Activated T-cell treated with anti-CD3 and anti-CD28 coated beads for 24 hours (primary cell): ENCODE results near the gene SOS1.

ENCODE experiments used
- DNase-seq: peaks from one replicate; pipeline ENCODE4 v3.0.0-alpha.2; 2020; ENCODE audit warnings: low read depth

The SOS1 gene

DNA sequence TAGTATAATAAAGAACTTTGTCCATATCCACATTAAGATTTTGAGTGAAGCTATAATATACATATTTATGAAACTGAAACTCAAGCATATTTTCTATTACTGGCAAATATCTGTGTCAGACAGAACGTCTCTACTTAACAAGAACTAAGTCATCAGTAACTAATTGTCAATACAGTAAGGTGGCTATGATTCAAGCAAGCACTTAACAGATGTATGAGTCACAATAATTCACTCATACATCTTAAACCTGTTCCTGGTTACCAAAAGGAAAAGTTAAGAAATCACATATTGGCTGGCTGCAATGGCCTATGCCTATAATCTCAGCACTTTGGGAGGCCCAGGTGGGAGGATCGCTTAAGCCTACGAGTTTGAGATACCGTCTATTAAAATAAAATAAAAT is 96.0 kb downstream of the SOS1 start:
- no peak for DNase-seq

GRCh38 chr2:39023649-39024048 is 97.2 kb downstream of the SOS1 start:
- DNase-seq = no peak

GRCh38 chr2:39022642-39023235 is 98.1 kb downstream of the SOS1 start:
- DNase-seq = no peak

DNA sequence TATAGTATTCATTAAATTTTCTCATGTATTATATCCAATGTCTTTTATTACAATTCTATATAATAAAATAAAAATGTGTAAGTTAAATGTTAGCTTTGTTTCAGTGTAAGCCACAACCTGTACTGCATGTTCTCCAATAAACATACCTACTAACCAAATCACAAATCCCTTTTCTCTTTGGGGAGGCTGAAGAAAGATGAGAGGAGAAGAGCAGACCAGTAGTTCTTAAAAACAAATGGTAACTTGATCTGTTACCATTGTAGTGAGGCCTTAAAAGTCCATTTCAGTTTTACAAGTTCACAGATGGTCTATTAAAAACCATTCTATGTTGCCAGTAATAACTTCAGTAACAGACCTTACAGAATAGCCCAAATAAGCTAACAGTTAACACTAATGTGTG is 100.5 kb downstream of the SOS1 start:
- DNase-seq = no peak

- DNase-seq = no peak
Observed at GRCh38 chr2:39018638-39019037, 102.2 kb downstream of the SOS1 start.

DNA sequence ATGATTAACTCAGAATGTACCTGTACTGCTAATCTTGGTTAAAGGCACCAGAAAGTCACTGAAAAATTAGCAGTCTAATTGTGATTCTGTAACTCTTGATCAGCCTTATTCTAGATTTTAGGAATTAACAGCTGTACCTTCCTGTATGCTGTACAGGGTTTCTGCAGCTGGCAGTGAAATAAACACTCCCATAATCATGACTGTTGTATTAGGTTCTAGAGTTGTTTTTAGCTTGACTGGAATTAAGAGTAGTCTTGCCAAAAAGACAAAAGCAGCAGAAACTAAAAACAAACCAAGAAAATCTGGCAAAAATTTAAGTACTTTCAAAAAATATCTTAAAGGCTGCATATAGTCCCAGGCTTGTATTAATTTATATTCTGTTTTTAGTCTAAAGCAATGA is 103.5 kb downstream of the SOS1 start:
- no peak for DNase-seq

DNA sequence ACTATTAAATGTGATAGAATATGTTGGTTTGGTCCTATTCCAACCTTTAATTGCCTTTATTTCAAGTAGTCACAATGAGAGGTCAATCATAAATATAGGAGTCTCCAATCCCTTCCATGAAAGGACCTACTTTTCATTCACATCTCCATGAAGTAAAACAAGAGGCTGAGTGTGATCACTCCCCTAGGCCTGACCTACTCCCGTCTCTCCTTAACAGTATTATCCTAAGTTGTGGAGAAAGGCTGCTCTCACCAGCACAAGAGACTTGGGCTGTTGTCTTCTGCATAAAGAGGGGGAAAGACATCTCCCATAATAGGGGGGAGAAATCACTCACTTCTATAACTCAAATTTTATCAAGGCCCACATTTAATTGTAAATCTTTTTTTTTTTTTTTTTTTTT is 105.4 kb downstream of the SOS1 start:
- DNase-seq = no peak

- no peak for DNase-seq
Observed at GRCh38 chr2:39013871-39014270, 107.0 kb downstream of the SOS1 start.

- DNase-seq = no peak
Observed at GRCh38 chr2:39008665-39009064, 112.2 kb downstream of the SOS1 start.

DNA sequence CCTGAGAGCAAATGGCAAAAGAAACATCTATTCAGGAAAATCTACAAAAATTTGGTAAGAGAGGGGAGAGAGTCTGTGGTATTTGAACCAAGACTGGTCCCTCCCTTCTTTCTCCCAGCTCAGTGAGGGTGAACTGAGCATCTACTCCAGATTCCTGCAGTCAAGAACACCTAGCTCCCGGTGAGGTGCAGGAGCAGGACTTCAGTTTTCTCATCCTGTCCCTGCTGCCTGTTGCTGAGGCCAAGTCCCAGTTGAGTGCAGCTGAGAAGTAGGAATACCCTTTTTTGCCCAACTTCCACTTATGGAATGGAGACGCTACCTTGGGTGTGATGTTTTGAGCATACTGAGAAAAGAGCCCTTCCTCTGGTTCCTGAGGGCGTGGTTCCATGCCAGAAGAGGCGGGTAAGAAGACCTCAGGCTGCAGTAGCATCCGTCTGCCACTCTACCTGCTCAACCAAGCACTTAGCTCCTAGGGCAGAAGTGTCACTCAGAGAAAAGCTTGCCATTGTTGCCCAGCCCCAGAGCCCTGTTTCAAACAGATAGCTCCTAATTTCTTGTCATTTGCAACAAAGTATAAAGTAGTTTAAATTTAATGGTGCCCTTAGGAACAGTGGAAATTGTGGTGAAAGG is 112.9 kb downstream of the SOS1 start:
- DNase-seq = no peak

DNA sequence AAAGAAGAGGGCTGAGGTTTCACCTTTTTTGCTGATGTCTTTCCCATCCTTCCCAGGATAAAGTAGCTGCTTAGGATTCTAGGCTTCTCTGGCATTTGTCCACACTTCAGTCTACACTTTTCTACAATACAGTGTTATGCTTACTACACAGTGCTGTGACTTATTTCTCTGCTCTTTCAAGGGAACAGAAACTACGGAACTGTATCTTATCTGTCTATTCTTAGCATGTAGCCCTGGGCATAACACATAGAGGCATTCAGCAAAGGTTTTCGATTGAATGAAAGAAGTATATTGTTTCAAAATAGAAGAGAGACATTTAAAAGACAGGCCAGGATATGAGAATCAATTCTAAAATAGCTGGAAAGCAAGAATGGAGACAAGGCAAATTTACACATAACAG is 120.3 kb downstream of the SOS1 start:
- DNase-seq = no peak

GRCh38 chr2:38997781-38998180 is 123.1 kb downstream of the SOS1 start:
- DNase-seq = no peak

GRCh38 chr2:38991899-38992298 is 129.0 kb downstream of the SOS1 start:
- DNase-seq = no peak

DNA sequence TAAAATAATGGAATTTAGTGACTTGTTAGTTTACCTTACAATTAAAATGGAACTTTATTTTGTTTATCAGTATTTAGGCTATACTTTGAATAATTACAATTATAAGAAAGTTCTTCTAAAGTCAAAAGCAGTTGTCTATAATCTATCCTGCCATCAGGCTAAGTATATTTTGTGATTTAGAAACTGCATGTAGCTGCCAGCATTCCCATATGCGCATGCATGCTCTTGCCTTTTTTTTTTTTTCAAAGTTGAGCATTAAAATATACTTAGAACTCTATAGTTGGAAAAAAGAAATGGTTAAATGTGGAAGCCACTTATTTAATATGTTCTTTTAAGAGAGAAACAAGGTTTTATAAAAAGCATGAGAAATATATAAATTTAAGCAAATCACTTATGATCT is 132.1 kb downstream of the SOS1 start:
- no peak for DNase-seq

DNA sequence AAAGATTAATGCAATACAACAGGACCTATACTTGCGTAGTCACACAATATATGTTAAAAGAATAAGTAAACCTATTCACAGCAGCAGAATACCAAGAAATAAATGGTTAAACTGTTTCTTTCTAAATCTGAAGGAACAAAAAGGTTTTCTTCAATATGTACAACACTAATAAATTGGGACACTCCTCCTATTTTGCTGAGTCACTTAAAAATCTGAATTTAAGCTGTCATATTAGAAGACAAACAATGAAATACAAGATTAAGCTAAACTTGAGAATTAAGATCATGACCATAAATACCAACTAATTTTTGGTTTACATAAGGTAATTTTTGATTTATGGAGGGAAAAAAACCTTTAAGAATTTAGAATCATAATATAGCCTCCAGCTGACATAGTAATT is 138.4 kb downstream of the SOS1 start:
- no peak for DNase-seq

- no peak for DNase-seq
Observed at GRCh38 chr2:38981670-38982357, 139.0 kb downstream of the SOS1 start.

- DNase-seq = no peak
Observed at GRCh38 chr2:38981003-38981669, 139.7 kb downstream of the SOS1 start.

- no peak for DNase-seq
Observed at GRCh38 chr2:38978908-38979307, 141.9 kb downstream of the SOS1 start.

GRCh38 chr2:38978296-38978903 is 142.5 kb downstream of the SOS1 start:
- DNase-seq = no peak

DNA sequence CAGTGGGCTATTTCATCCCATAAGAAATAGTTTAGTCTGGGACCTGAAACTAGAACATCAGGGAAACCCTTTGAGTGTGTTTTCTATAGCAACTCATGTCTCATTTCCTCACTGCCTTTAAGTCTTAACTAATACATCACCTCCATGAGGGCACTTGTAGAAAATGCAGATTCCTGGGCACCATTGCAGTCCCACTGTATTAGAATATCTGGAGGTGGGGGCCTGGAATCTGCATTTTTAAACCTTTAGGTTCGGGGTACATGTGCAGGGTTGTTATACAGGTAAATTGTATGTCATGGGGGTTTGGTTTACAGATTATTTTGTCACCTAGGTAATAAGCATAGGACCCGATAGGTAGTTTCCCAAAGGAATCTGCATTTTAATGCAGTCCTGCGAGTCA is 143.8 kb downstream of the SOS1 start:
- no peak for DNase-seq

- no peak for DNase-seq
Observed at GRCh38 chr2:38975042-38975441, 145.8 kb downstream of the SOS1 start.

DNA sequence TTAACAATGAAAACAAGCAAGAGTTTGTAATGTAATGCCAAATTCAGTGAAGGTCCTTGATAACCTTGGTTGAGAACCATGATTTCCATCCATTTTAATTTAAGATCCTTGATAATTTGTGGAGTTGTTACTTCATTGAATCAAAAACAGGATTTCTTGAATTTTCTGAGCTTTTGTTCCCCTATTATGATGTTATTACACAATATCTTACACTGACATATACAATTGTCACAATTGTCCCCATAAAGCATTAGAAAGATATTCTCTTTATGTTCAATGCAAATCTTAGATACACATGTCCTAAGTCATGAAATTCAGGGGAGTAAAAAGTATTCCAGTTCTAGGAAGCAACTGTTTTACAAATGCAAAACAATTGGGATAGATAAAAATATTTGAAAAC is 147.6 kb downstream of the SOS1 start:
- DNase-seq = no peak

DNA sequence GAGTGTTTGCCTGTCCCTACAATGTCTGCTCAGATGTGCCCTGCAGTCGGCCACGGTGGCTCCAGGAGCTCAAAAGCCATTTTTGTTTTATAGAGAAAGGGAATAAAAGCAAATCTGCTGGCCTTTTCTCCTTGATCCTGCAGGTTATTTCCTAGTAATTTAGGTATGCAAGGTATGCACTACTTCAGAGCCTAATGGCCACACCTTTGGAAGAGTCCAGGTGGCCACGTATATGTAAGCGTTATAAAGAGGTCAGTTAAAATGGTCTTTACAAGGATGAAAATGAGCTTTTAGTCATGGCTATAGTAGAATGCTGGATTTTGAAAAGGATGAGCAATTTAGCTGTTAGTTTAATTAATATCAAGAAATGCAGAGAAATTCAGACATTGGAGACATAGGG is 149.5 kb downstream of the SOS1 start:
- no peak for DNase-seq
